Tibial nerve (tissue), 4 donors: ENCODE results near the gene SEC24B. TPM values are rescaled to one million over a fixed set of nuclear protein-coding genes. Genes with fewer than 3 reads are reported as not detected.

Experiments used
- DNase-seq, 2 donors: peaks; one replicate each; pipeline ENCODE4 v3.0.0-alpha.2; 2019; ENCODE audit warnings: low spot score in 2 of 2
- H3K27ac ChIP-seq, 4 donors: fragments of 200-600 bp; sonication (generic) in 3 of 4; one replicate each; pipeline ENCODE4 v1.5.1; 2017 to 2019; ENCODE audit warnings: mild to moderate bottlenecking in 1 of 4
- H3K27me3 ChIP-seq, 2 donors: fragments of 200-600 bp; sonication (generic) in 1 of 2; one replicate each; pipeline versions ENCODE4 v1.5.1 to v1.6.0; 2017 to 2019
- H3K36me3 ChIP-seq, 3 donors: fragments of 200-600 bp; sonication (generic); one replicate each; pipeline ENCODE4 v1.5.1; 2018 to 2019
- H3K4me1 ChIP-seq, 4 donors: fragments of 200-600 bp; sonication (generic) in 3 of 4; one replicate each; pipeline ENCODE4 v1.5.1; 2017 to 2019
- H3K4me3 ChIP-seq, 4 donors: fragments of 200-600 bp; sonication (generic) in 3 of 4; one replicate each; pipeline ENCODE4 v1.5.1; 2017 to 2019; ENCODE audit warnings: mild to moderate bottlenecking in 1 of 4, moderate library complexity in 1 of 4
- H3K9me3 ChIP-seq, 4 donors: fragments of 200-600 bp; sonication (generic) in 3 of 4; one replicate each; pipeline ENCODE4 v1.5.1; 2017 to 2019
- CTCF ChIP-seq, 5 experiments: fragments of 200-600 bp in 3 of 5; fragments of 450-650 bp in 2 of 5; sonication (generic) in 3 of 5; IDR thresholded peaks; one replicate each; pipeline ENCODE4 v1.5.1; 2016 to 2019; ENCODE audit warnings: antibody characterized with exemption in 5 of 5, mild to moderate bottlenecking in 3 of 5, moderate library complexity in 2 of 5
- EP300 ChIP-seq, 2 donors: sonication (generic); formaldehyde crosslinking; IDR thresholded peaks; one replicate each; pipeline ENCODE4 v1.6.1; 2017; ENCODE audit warnings: antibody characterized with exemption in 2 of 2, mild to moderate bottlenecking in 1 of 2
- POLR2A ChIP-seq, 2 donors: fragments of 450-650 bp; IDR thresholded peaks; one replicate each; pipeline ENCODE4 v1.6.1; 2017; ENCODE audit warnings: antibody characterized with exemption in 2 of 2, mild to moderate bottlenecking in 2 of 2, moderate library complexity in 2 of 2
- WGBS, 2 donors: methylation state at CpG; one replicate each; pipeline ENCODE4 v1.1.5; 2018; 5-methylcytosine and 5-hydroxymethylcytosine counted together
- total RNA-seq, 4 donors: library from RNA; depleted of rRNA; stranded (reverse); fragments of >200 nt; gene quantifications; one replicate each; pipeline ENCODE4 v1.1.0, GENCODE V29; 2016

The SEC24B gene
- total RNA-seq, 4 donors from 2014 or later, result 31.8 to 37.5 (median 35.4) TPM

- DNase-seq, result no peak
- TF ChIP-seq EP300 (IDR thresholded peaks at IDR 0.05), result no peak
- no peak for TF ChIP-seq POLR2A (IDR thresholded peaks at IDR 0.05)
- WGBS, 2 donors, result 92 to 98% methylated on average over 3 of the region's 3 CpGs
These were observed 137.9 kb downstream of the SEC24B start for GRCh38 chr4:109571494-109571893.

GRCh38 chr4:109572154-109572553, 138.5 kb downstream of the SEC24B start:
- Histone ChIP-seq H3K36me3 (peaks cover 0 to 5% (median 0%) of the 10 kb centered on the region in 3 donors), H3K27ac (no peak overlapping the region), H3K4me1 (no peaks in the 10 kb centered on the region), H3K27me3 (no peaks in the 10 kb centered on the region), H3K4me3 (no peak overlapping the region), H3K9me3 (peaks cover 0 to 5% (median 0%) of the 10 kb centered on the region in 4 donors)
- DNase-seq, result no peak
- 96 to 98% methylated on average over 3 of the region's 3 CpGs for WGBS, 2 donors
- TF ChIP-seq CTCF (IDR thresholded peaks at IDR 0.05) (no peak), POLR2A (IDR thresholded peaks at IDR 0.05) (no peak)

More at GRCh38 chr4:109571494-109571893, 137.9 kb downstream of the SEC24B start:
- no peaks in the 10 kb centered on the region for H3K4me1 ChIP-seq
- peaks cover 0 to 5% (median 0%) of the 10 kb centered on the region in 4 donors for H3K9me3 ChIP-seq
- no peak overlapping the region for H3K27ac ChIP-seq
- H3K36me3 ChIP-seq, result peaks cover 0 to 5% (median 0%) of the 10 kb centered on the region in 3 donors
- no peak overlapping the region for H3K4me3 ChIP-seq
- H3K27me3 ChIP-seq, result no peaks in the 10 kb centered on the region

GRCh38 chr4:109574443-109574850, 140.8 kb downstream of the SEC24B start:
- H3K4me3 ChIP-seq, result no peak overlapping the region
- peaks cover 0 to 5% (median 0%) of the 10 kb centered on the region in 3 donors for H3K36me3 ChIP-seq
- H3K4me1 ChIP-seq, result no peaks in the 10 kb centered on the region
- no peak overlapping the region for H3K27ac ChIP-seq
- 68% methylated on average over 6 of the region's 6 CpGs for WGBS, 2 donors
- TF ChIP-seq EP300 (IDR thresholded peaks at IDR 0.05) (no peak), CTCF (IDR thresholded peaks at IDR 0.05) (peak in 1 of 5 experiments; percentile 15)
- peaks cover 0 to 5% (median 0%) of the 10 kb centered on the region in 4 donors for H3K9me3 ChIP-seq
- DNase-seq, result no peak
- H3K27me3 ChIP-seq, result no peaks in the 10 kb centered on the region

- Histone ChIP-seq H3K9me3 (peaks cover 0 to 5% (median 0%) of the 10 kb centered on the region in 4 donors), H3K4me1 (no peaks in the 10 kb centered on the region), H3K27me3 (no peaks in the 10 kb centered on the region), H3K27ac (no peak overlapping the region), H3K4me3 (no peak overlapping the region), H3K36me3 (peaks cover 0 to 5% (median 0%) of the 10 kb centered on the region in 3 donors)
- WGBS, 2 donors, result 90 to 93% methylated on average over 7 of the region's 7 CpGs
- TF ChIP-seq POLR2A (IDR thresholded peaks at IDR 0.05) (no peak), EP300 (IDR thresholded peaks at IDR 0.05) (no peak), CTCF (IDR thresholded peaks at IDR 0.05) (no peak)
- no peak for DNase-seq
These were observed 141.6 kb downstream of the SEC24B start for GRCh38 chr4:109574931-109575804.

GRCh38 chr4:109576462-109576861, 142.8 kb downstream of the SEC24B start:
- Histone ChIP-seq H3K9me3 (peaks cover 0 to 2% (median 0%) of the 10 kb centered on the region in 4 donors), H3K36me3 (peaks cover 0 to 2% (median 0%) of the 10 kb centered on the region in 3 donors), H3K4me3 (no peak overlapping the region), H3K27ac (no peak overlapping the region), H3K4me1 (no peaks in the 10 kb centered on the region), H3K27me3 (no peaks in the 10 kb centered on the region)
- WGBS, 2 donors, result 66 to 71% methylated on average over 2 of the region's 2 CpGs
- TF ChIP-seq EP300 (IDR thresholded peaks at IDR 0.05), result peak in 1 of 2 donors; percentile 63
- TF ChIP-seq CTCF (IDR thresholded peaks at IDR 0.05), result no peak
- no peak for DNase-seq
